ENCODE data around the gene ANKRD24. TPM values are rescaled to one million over a fixed set of nuclear protein-coding genes. Genes with fewer than 3 reads are reported as not detected.

ANKRD24 gene
- total and polyA plus RNA-seq, 2 of the 13 experiments (the other 11 are each of a cell fraction or from before 2014, with no cell fraction given), result 0.13 to 0.24 TPM

- peak; percentile 23; the same call in 1 of the 2 replicates for TF ChIP-seq ARID4A (CRISPR knock-in tag; IDR thresholded peaks at IDR 0.05; ENCODE audit: borderline replicate concordance)
- no peak; the same call in 1 of the 2 replicates for TF ChIP-seq FOSL2 (CRISPR knock-in tag; IDR thresholded peaks at IDR 0.05)
- peak; percentile 85 for TF ChIP-seq ZNF652 (CRISPR knock-in tag; IDR thresholded peaks at IDR 0.05; ENCODE audit: borderline replicate concordance, low read depth)
- no peak for TF ChIP-seq ZNF441 (CRISPR knock-in tag; IDR thresholded peaks at IDR 0.05; ENCODE audit: borderline replicate concordance)
- peak; percentile 48; the same call in 1 of the 2 replicates for TF ChIP-seq THAP11 (CRISPR knock-in tag; IDR thresholded peaks at IDR 0.05)
- TF ChIP-seq ZNF790 (CRISPR knock-in tag; IDR thresholded peaks at IDR 0.05; ENCODE audit: borderline replicate concordance), result 0 out of 2 replicates have a peak, but pooled peaks have one; percentile 12
- TF ChIP-seq ZNF3 (CRISPR knock-in tag; IDR thresholded peaks at IDR 0.05), result 0 out of 2 replicates have a peak, but pooled peaks have one; percentile 18
- TF ChIP-seq TAF1 (CRISPR knock-in tag; IDR thresholded peaks at IDR 0.05), result 0 out of 2 replicates have a peak, but pooled peaks have one; percentile 27
- TF ChIP-seq FOXO4 (CRISPR knock-in tag; conservative IDR thresholded peaks at IDR 0.05), result 0 out of 2 replicates have a peak, but pooled peaks have one; percentile 77
- 0 out of 2 replicates have a peak, but pooled peaks have one; percentile 39 for TF ChIP-seq ZNF687 (CRISPR knock-in tag; IDR thresholded peaks at IDR 0.05)
- TF ChIP-seq PHF5A (CRISPR knock-in tag; IDR thresholded peaks at IDR 0.05; ENCODE audit: low read depth, unreplicated experiment), result peak; percentile 81
- peak; percentile 68 for TF ChIP-seq ZMYM3 (CRISPR knock-in tag; IDR thresholded peaks at IDR 0.05)
- no peak for TF ChIP-seq GZF1 (CRISPR knock-in tag; IDR thresholded peaks at IDR 0.05)
- peak; percentile 90 for TF ChIP-seq XRCC5 (optimal IDR thresholded peaks at IDR 0.05; ENCODE audit: low read length)
- no peak for TF ChIP-seq ZNF564 (CRISPR knock-in tag; IDR thresholded peaks at IDR 0.05)
- 0 out of 2 replicates have a peak, but pooled peaks have one; percentile 20 for TF ChIP-seq HMG20A (CRISPR knock-in tag; IDR thresholded peaks at IDR 0.05; ENCODE audit: borderline replicate concordance)
- peak; percentile 47; the same call in 1 of the 2 replicates for TF ChIP-seq ZGPAT (CRISPR knock-in tag; IDR thresholded peaks at IDR 0.05)
Observed at GRCh38 chr19:4186087-4186993, 3.9 kb downstream of the ANKRD24 start (continued).
